B cell (primary cell): ENCODE results near the gene SEM1. TPM values are rescaled to one million over a fixed set of nuclear protein-coding genes. Genes with fewer than 3 reads are reported as not detected.

Experiments used
- ATAC-seq: fragments of 200-7000 bp; cut with Tn5 transposase; one replicate; pipeline ENCODE4 v1.10.0; 2021; ENCODE audit warnings: low read depth, mild to moderate bottlenecking, moderate number of reproducible peaks, moderate library complexity
- CTCF ChIA-PET: fragments of 350-600 bp; sonication (Branson Sonifier 250); formaldehyde crosslinking; loops from one replicate; lab custom pipeline; 2021; ENCODE audit warnings: antibody characterized with exemption, inconsistent platforms; lab: Charles Lee
- POLR2A ChIA-PET: fragments of 350-600 bp; sonication (Branson Sonifier 250); formaldehyde crosslinking; loops from one replicate; lab custom pipeline; 2021; ENCODE audit warnings: antibody characterized with exemption; lab: Charles Lee
- DNase-seq: peaks from one replicate; pipeline ENCODE4 v3.0.0; 2013
- H2AFZ ChIP-seq: 2 replicates; pipeline ENCODE4 v1.6.1; 2012; ENCODE audit warnings: mild to moderate bottlenecking, low read depth, low read length; ENCODE audit not compliant: insufficient read depth, poor library complexity, severe bottlenecking
- H3K27ac ChIP-seq, 2 donors: 1 replicate in 1 of 2; 2 replicates in 1 of 2; pipeline ENCODE4 v1.5.1; 2012 to 2013; ENCODE audit warnings: low read length in 2 of 2, mild to moderate bottlenecking in 2 of 2, moderate library complexity in 1 of 2
- H3K27me3 ChIP-seq, 4 experiments: fragments of 200-600 bp in 1 of 4; sonication (generic) in 1 of 4; replicated peaks in 1 of 4; 1 replicate in 2 of 4; 2 replicates in 2 of 4; pipeline versions ENCODE4 v1.6.1 to v1.7.0; 2013 to 2016; ENCODE audit warnings: low read length in 3 of 4, mild to moderate bottlenecking in 2 of 4, mixed read lengths in 1 of 4, moderate library complexity in 1 of 4; ENCODE audit not compliant: insufficient read depth in 4 of 4, control insufficient read depth in 3 of 4; ENCODE audit errors: control extremely low read depth in 1 of 4
- H3K36me3 ChIP-seq, 2 experiments: replicated peaks in 1 of 2; 1 replicate in 1 of 2; 2 replicates in 1 of 2; pipeline versions ENCODE4 v1.6.1 to v1.7.1; 2013; ENCODE audit warnings: low read length in 1 of 2; ENCODE audit not compliant: insufficient read depth in 2 of 2, control insufficient read depth in 1 of 2; ENCODE audit errors: control extremely low read depth in 1 of 2, extremely low read depth in 1 of 2
- H3K4me1 ChIP-seq, 2 donors: fragments of 200-600 bp in 1 of 2; sonication (generic) in 1 of 2; 1 replicate in 1 of 2; 2 replicates in 1 of 2; pipeline versions ENCODE4 v1.5.1 to v1.6.1; 2013 to 2017; ENCODE audit warnings: low read length in 2 of 2; ENCODE audit not compliant: control insufficient read depth in 2 of 2, insufficient read depth in 2 of 2
- H3K4me2 ChIP-seq: replicated peaks from 2 replicates; pipeline ENCODE3; 2012; ENCODE audit warnings: mild to moderate bottlenecking, low read depth, low read length; ENCODE audit not compliant: poor library complexity, severe bottlenecking
- H3K4me3 ChIP-seq, 5 experiments: fragments of 200-600 bp in 1 of 5; sonication (generic) in 1 of 5; 1 replicate in 3 of 5; 2 replicates in 2 of 5; pipeline versions ENCODE4 v1.5.1 to v1.7.0; 2011 to 2016; ENCODE audit warnings: low read length in 4 of 5, mild to moderate bottlenecking in 4 of 5, low read depth in 2 of 5, control low read depth in 1 of 5, moderate library complexity in 1 of 5; ENCODE audit not compliant: insufficient read depth in 1 of 5; ENCODE audit errors: control extremely low read depth in 1 of 5, extremely low read depth in 1 of 5
- H3K79me2 ChIP-seq: fragments of 200-600 bp; sonication (generic); one replicate; pipeline ENCODE4 v1.6.0; 2016; ENCODE audit warnings: low read length; ENCODE audit not compliant: control insufficient read depth, insufficient read depth
- H3K9ac ChIP-seq: fragments of 200-600 bp; sonication (generic); 2 replicates; pipeline ENCODE4 v1.6.1; 2017; ENCODE audit warnings: mild to moderate bottlenecking, low read length, moderate library complexity
- H3K9me3 ChIP-seq, 3 donors: one replicate each; pipeline versions ENCODE4 v1.6.1 to v1.7.1; 2013; ENCODE audit warnings: low read length in 2 of 3; ENCODE audit not compliant: control insufficient read depth in 2 of 3, insufficient read depth in 1 of 3; ENCODE audit errors: control extremely low read depth in 1 of 3
- H4K20me1 ChIP-seq: 2 replicates; pipeline ENCODE4 v1.6.0; 2012; ENCODE audit warnings: mild to moderate bottlenecking, low read length; ENCODE audit not compliant: insufficient read depth, control insufficient read depth, poor library complexity, severe bottlenecking
- H3K27ac Mint-ChIP-seq: one replicate; pipeline ENCODE4 v1.8.0; 2021; ENCODE audit warnings: mixed read lengths
- H3K27me3 Mint-ChIP-seq: one replicate; pipeline ENCODE4 v1.8.0; 2021; ENCODE audit warnings: mixed read lengths
- H3K4me1 Mint-ChIP-seq: one replicate; pipeline ENCODE4 v1.8.0; 2021; ENCODE audit warnings: mixed read lengths
- H3K4me3 Mint-ChIP-seq: one replicate; pipeline ENCODE4 v1.8.0; 2021; ENCODE audit warnings: mixed read lengths
- H3K9me3 Mint-ChIP-seq: one replicate; pipeline ENCODE4 v1.8.0; 2022; ENCODE audit warnings: mixed read lengths; ENCODE audit not compliant: insufficient read depth
- EZH2 ChIP-seq: IDR thresholded peaks from 2 replicates; pipeline ENCODE4 v1.6.1; 2012; ENCODE audit warnings: borderline replicate concordance, low read depth, mild to moderate bottlenecking, moderate library complexity, low read length; ENCODE audit not compliant: insufficient read depth, poor library complexity, severe bottlenecking
- WGBS: methylation state at CpG from one replicate; pipeline ENCODE4 v1.1.5; 2013; ENCODE audit warnings: missing lambda C conversion rate; ENCODE audit not compliant: insufficient coverage; 5-methylcytosine and 5-hydroxymethylcytosine counted together
- intact Hi-C: fragments of 100-400 bp; cut with micrococcal nuclease; formaldehyde crosslinking; loops from one replicate; pipeline ENCODE4 v1.10.0; 2022
- polyA plus RNA-seq: library from polyadenylated mRNA; depleted of rRNA; stranded (reverse); fragments of >200 nt; gene quantifications from 2 replicates; pipeline ENCODE4 v1.2.3, GENCODE V29; 2012
- total RNA-seq, 2 donors: library from RNA; stranded (reverse); fragments of 120-200 nt in 1 of 2; gene quantifications; 1 replicate in 1 of 2; 2 replicates in 1 of 2; pipeline versions ENCODE4 v1.2.3 to v1.2.4, GENCODE V29; 2013 to 2022
- TF ChIP-seq, protein P1 (sequence below): fragments of 200-600 bp; IDR thresholded peaks from one replicate; pipeline ENCODE4 v1.8.0; 2022; ENCODE audit warnings: antibody characterized with exemption, mild to moderate bottlenecking

Gene SEM1
- total and polyA plus RNA-seq, 2 donors (not counting 1 experiment from before 2014, with no cell fraction given) = 6.0 to 30.3 TPM

DNA sequence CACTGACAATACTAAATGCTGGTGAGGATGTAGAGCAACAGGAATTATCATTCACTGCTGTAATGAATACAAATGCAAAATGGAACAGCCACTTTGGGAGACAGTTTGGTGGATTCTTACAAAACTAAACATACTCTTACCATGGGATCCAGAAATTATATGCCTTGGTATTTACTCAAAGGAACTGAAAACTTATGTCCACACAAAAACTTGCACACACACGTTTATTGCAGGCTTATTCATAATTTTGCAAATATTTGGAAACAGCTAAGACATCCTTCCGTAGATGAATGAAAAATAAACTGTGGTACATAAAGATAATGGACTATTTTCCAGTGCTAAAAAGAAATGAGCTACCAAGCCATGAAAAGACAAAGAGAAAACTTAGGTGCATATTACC is 69.6 kb downstream of the SEM1 start:
- WGBS = 100% methylated on average over 1 of the region's 2 CpGs
- Histone ChIP-seq H3K4me1 (no peaks in the 10 kb centered on the region), H3K4me3 (no peak overlapping the region), H2AFZ (no peak overlapping the region), H3K4me2 (no peak overlapping the region), H3K27ac (no peak overlapping the region), H3K9ac (no peak overlapping the region), H3K9me3 (no peaks in the 10 kb centered on the region), H4K20me1 (no peaks in the 10 kb centered on the region), H3K27me3 (no peaks in the 10 kb centered on the region), H3K36me3 (no peaks in the 10 kb centered on the region), H3K79me2 (no peaks in the 10 kb centered on the region)
- no peak for ATAC-seq
- H3K27me3 Mint-ChIP-seq = no peaks in the 10 kb centered on the region
- intact Hi-C loops = no loop called here
- no peak for TF ChIP-seq EZH2
- TF ChIP-seq, protein P1, sequence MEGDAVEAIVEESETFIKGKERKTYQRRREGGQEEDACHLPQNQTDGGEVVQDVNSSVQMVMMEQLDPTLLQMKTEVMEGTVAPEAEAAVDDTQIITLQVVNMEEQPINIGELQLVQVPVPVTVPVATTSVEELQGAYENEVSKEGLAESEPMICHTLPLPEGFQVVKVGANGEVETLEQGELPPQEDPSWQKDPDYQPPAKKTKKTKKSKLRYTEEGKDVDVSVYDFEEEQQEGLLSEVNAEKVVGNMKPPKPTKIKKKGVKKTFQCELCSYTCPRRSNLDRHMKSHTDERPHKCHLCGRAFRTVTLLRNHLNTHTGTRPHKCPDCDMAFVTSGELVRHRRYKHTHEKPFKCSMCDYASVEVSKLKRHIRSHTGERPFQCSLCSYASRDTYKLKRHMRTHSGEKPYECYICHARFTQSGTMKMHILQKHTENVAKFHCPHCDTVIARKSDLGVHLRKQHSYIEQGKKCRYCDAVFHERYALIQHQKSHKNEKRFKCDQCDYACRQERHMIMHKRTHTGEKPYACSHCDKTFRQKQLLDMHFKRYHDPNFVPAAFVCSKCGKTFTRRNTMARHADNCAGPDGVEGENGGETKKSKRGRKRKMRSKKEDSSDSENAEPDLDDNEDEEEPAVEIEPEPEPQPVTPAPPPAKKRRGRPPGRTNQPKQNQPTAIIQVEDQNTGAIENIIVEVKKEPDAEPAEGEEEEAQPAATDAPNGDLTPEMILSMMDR = no peak
- no peaks in the 10 kb centered on the region for H3K9me3 Mint-ChIP-seq
- CTCF ChIA-PET = no interaction called here
- POLR2A ChIA-PET = no interaction called here
- H3K4me3 Mint-ChIP-seq = no peak overlapping the region
- H3K4me1 Mint-ChIP-seq = no peaks in the 10 kb centered on the region
- no peak overlapping the region for H3K27ac Mint-ChIP-seq
- no peak for DNase-seq
